ENCODE measurements around the gene TAOK1.
"Not testable (repeated sequence)": the region's sequence is repeated elsewhere in the genome, so short reads cannot be mapped to it uniquely, and the experiment has no call there.

The TAOK1 gene

DNA sequence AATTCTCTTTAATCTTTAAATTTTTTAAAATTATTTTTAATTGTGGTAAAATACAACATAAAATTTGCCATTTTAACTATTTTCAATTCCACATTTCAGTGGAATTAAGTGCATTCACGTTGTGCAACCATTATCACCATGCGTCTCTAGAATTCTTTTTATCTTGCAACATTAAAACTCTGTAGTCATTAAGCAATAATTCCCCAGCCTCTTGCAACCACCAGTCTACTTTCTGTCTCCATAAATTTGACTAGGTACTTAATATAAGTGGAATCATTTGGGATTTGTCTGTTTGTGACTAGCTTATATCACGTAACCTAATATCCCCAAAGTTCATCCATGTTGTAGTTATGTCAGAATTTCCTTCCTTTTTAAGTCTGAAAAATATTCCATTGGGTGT, 79.1 kb downstream of the TAOK1 start:
- in situ Hi-C loops (cut with HindIII; ENCODE audit: low sequenced_read_pairs), result no loop called here
- no peak for DNase-seq (ENCODE audit: low read depth)

DNA sequence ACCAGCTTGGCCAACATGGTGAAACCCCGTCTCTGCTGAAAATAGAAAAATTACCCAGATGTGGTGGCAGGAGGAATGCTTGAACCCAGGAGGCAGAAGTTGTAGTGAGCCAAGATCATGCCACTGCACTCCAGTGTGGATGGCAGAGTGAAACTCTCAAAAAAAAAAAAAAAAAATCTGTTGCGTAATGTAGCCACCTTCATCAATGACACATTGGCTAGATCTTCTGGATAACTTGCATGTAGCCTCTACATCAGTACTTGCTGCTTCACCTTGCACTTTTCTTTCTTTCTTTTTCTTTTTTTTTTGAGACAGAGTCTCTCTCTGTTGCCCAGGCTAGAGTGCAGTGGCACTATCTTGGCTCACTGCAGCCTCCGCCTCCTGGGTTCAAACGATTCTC, 83.3 kb downstream of the TAOK1 start:
- in situ Hi-C loops (cut with HindIII; ENCODE audit: low sequenced_read_pairs), result not testable (repeated sequence)

More for the DNA sequence above, 79.1 kb downstream of the TAOK1 start:
- TF ChIP-seq, protein P1, sequence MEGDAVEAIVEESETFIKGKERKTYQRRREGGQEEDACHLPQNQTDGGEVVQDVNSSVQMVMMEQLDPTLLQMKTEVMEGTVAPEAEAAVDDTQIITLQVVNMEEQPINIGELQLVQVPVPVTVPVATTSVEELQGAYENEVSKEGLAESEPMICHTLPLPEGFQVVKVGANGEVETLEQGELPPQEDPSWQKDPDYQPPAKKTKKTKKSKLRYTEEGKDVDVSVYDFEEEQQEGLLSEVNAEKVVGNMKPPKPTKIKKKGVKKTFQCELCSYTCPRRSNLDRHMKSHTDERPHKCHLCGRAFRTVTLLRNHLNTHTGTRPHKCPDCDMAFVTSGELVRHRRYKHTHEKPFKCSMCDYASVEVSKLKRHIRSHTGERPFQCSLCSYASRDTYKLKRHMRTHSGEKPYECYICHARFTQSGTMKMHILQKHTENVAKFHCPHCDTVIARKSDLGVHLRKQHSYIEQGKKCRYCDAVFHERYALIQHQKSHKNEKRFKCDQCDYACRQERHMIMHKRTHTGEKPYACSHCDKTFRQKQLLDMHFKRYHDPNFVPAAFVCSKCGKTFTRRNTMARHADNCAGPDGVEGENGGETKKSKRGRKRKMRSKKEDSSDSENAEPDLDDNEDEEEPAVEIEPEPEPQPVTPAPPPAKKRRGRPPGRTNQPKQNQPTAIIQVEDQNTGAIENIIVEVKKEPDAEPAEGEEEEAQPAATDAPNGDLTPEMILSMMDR (IDR thresholded peaks at IDR 0.05; ENCODE audit: low read depth, low read length, missing control alignments), result no peak
- H3K4me3 ChIP-seq (ENCODE audit: low read depth, low read length), result no peak overlapping the region

DNA sequence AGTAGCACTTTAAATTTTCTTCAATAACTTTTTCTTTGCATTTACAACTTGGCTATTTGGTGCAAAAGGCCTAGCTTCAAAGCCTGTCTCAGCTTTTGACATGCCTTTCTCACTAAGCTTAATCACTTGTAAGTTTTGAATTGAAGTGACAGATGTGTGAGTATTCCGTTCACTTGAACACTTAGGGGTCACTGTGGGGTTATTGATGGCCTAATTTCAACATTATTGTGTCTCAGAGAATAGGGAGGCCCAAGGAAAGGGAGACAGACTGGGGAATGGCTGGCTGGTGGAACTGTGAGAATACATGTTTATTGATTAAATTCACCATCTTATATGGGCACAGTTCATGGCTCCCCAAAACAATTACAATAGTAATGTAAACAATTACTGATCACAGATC, 84.1 kb downstream of the TAOK1 start:
- TF ChIP-seq, protein P1 (IDR thresholded peaks at IDR 0.05; ENCODE audit: low read depth, low read length, missing control alignments), result no peak
- in situ Hi-C loops (cut with HindIII; ENCODE audit: low sequenced_read_pairs), result no loop called here
- no peak overlapping the region for H3K4me3 ChIP-seq (ENCODE audit: low read depth, low read length)
- no peak for DNase-seq (ENCODE audit: low read depth)

More for the DNA sequence above, 83.3 kb downstream of the TAOK1 start:
- not testable (repeated sequence) for H3K4me3 ChIP-seq (ENCODE audit: low read depth, low read length); DNase-seq (ENCODE audit: low read depth)

DNA sequence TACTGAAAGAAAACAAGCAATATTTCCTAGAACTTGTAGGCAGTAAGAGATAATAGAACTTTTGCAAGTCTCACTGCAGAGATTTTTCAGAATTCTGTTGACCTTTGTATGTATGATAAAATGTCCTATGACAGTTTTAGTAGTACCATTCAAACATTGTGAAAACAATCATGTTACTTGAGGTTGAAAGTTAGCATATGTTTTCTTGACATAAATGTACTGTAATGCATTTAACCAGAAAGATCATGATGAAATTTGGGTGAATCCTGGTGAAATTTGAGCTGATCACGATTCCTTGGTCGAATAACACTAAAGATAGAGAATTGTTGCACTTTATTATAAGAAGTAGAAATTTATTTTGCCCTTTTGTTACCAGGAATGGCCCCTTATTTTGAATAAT, 85.7 kb downstream of the TAOK1 start:
- TF ChIP-seq, protein P1 (IDR thresholded peaks at IDR 0.05; ENCODE audit: low read depth, low read length, missing control alignments), result no peak
- no peak overlapping the region for H3K4me3 ChIP-seq (ENCODE audit: low read depth, low read length)
- in situ Hi-C loops (cut with HindIII; ENCODE audit: low sequenced_read_pairs), result no loop called here
- DNase-seq (ENCODE audit: low read depth), result no peak

DNA sequence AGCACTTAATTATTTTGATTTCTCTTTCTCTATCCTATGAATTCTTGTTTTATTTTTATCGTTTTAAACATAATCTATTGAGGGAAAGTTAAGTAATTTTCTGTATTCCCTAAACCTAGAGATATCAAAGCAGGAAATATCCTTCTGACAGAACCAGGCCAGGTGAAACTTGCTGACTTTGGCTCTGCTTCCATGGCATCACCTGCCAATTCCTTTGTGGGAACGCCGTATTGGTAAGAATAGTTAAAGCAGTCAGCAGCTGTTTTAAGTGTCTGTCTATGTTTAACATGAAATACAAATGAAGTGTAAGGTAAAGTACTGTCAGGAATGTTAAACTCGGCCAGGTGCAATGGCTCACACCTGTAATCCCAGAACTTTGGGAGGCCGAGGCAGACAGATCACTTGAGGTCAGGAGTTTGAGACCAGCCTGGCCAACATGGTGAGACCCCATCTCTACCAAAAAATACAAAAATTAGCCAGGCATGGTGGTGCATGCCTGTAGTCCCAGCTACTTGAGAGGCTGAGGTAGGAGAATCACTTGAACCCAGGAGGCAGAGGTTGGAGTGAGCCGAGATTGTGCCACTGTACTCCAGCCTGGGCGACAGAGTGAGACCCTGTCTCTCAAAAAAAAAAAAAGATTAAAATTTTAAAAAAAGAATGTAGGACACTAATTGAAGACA, 90.2 kb downstream of the TAOK1 start:
- DNase-seq (ENCODE audit: low read depth); H3K4me3 ChIP-seq (ENCODE audit: low read depth, low read length); in situ Hi-C loops (cut with HindIII; ENCODE audit: low sequenced_read_pairs): not testable (repeated sequence)

DNA sequence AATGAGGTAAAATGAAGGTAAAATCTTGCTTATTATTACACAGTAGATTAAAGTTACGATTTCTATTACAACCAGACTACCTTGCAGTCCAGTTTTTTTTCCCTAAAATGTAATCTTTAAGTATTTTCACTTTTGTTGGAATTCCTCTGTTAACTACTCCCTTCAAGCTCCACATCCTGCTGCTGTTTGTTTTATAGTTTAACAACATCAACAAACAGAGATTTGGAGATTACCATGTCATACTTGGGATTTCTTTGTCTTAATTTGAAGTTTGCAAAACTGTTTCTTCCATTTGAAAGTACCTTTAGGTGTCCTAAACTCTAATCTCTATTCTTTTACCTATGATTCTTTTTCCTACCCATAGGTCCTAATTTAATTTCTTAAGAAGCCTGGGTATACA, 93.3 kb downstream of the TAOK1 start:
- H3K4me3 ChIP-seq (ENCODE audit: low read depth, low read length), result no peak overlapping the region
- in situ Hi-C loops (cut with HindIII; ENCODE audit: low sequenced_read_pairs), result no loop called here
- DNase-seq (ENCODE audit: low read depth), result no peak
- TF ChIP-seq, protein P1 (IDR thresholded peaks at IDR 0.05; ENCODE audit: low read depth, low read length, missing control alignments), result no peak

DNA sequence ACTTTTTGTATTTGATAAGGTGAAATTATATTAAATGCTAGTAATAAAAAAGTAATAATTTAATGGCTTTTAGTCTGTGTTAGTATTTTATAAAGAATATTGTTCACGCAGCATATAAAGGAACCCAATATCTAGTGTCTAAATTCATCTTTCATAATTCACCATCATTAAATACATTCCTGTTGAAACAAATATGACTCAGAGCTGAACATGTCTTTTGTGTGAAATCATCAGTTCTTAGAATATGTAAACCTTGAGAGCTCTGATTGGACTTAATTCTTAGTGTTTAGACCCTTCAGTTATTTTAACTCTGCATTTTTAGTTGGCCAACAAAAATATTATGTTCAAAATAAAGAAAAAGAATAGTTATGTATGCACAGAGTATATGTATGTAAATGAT, 104.8 kb downstream of the TAOK1 start:
- in situ Hi-C loops (cut with HindIII; ENCODE audit: low sequenced_read_pairs), result no loop called here
- H3K4me3 ChIP-seq (ENCODE audit: low read depth, low read length), result no peak overlapping the region
- DNase-seq (ENCODE audit: low read depth), result no peak
- TF ChIP-seq, protein P1 (IDR thresholded peaks at IDR 0.05; ENCODE audit: low read depth, low read length, missing control alignments), result no peak

DNA sequence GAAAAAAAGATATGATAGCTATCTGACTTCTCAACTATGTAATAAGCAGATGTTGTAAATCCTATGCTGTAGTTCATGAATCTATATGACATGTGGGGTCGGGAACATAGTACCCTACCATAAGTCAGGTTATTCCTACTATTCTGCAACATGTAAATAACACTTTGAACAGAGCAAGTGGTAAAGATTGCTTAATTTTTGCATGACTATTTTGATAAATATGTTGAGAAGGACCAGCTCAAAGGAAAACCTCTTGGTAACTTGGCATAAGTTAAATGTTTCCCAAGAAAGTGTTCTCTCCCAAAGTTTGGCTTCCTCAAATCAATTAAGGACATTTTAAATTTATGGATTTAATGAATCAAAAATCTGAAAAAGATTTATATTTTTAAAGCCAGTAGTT, 114.5 kb downstream of the TAOK1 start:
- no peak overlapping the region for H3K4me3 ChIP-seq (ENCODE audit: low read depth, low read length)
- DNase-seq (ENCODE audit: low read depth), result no peak
- TF ChIP-seq, protein P1 (IDR thresholded peaks at IDR 0.05; ENCODE audit: low read depth, low read length, missing control alignments), result no peak
- in situ Hi-C loops (cut with HindIII; ENCODE audit: low sequenced_read_pairs), result no loop called here

Data from astrocyte of the cerebellum (primary cell).